ENCODE measurements around the gene MAP2K3. TPM values are rescaled to one million over a fixed set of nuclear protein-coding genes. Genes with fewer than 3 reads are reported as not detected.

The MAP2K3 gene
- total and polyA plus RNA-seq, 2 of the 8 experiments (the other 6 are each of a cell fraction or from before 2014, with no cell fraction given), result 16.9 to 33.5 TPM

DNA sequence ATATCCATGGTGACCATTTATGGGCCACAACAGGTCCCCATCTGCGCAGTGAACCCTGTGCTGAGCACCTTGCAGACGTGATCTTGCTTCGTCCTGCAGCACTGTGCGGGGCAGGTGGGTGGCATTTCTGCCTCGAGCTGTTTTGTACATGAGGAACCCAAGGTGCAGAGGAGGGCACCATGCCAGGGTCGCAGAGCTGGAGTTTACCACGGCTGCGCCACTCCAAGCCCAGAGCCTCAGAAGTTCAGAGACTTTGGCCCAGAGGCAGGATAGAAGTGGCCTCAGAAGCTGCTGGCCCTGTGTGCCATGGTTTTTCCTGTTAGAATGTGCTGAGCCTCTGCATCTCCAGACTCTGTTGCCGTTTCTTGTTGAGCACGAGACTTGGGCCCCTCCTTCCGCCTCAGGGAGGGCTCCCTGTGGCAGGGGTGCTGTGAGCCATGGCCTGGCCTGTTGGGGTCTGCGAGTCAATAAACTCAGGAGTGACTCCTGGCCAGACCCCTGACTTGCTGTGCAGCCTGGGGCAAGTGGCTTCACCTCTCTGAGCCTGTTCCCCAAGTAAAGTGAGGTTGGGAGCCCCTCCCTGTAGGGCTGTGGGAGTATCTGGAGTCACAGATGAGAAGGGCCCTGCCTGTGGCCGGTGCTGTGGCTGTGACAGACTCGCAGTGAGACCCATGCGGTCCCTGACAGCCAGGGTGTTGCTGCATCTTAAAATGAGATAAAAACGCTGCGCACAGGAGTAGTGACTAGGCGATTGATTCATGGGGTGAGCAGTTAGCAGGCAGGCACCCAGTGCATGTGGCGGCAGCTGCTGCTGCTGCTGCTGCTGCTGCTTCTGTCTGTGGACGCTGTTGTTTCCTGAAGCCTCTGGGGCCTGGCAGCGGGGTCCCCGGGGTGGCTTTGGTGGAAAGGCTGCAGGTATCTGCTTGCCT lies 11.8 kb downstream of the MAP2K3 start:
- CTCF ChIA-PET (ENCODE audit: partially characterized antibody), result interaction anchor here (0.7 to 1.0 kb wide), 4 partner anchors 82 to 178 kb away, joined by 3 to 4 read pairs (median 4); no protein-coding TSS in a partner anchor
- 73% methylated on average over 22 of the region's 22 CpGs; no CpG with 5 or more reads in 1 of the 2 experiments for WGBS, 2 experiments (ENCODE audit: extremely low coverage in 1 of 2, insufficient coverage in 1 of 2, insufficient read length in 1 of 2, insufficient replicate concordance in 2 of 2, low coverage in 1 of 2, low lambda C conversion rate in 2 of 2, missing lambda C conversion rate in 1 of 2)
- H4K91ac ChIP-seq (replicated peaks; ENCODE audit: insufficient read length, low read length), result no peak overlapping the region
- H3K23ac ChIP-seq (ENCODE audit: insufficient read length), result no peak overlapping the region
- no peak overlapping the region for H3K4me3 ChIP-seq (ENCODE audit: extremely low read depth in 1 of 4, insufficient read depth in 2 of 4, low read depth in 3 of 4, low read length in 4 of 4)
- FAIRE-seq (no peak), DNase-seq (ENCODE audit: low read depth in 1 of 2, low spot score in 2 of 2) (no peak)
- H3K23me2 ChIP-seq (ENCODE audit: low read depth, low read length), result no peaks in the 10 kb centered on the region
- H3K27me3 ChIP-seq (replicated peaks in 1 of 4; ENCODE audit: control insufficient read depth in 3 of 4, extremely low read depth in 1 of 4, insufficient read depth in 3 of 4, low read length in 3 of 4), result no peaks in the 10 kb centered on the region
- H2BK12ac ChIP-seq (ENCODE audit: low read depth, low read length), result no peak overlapping the region
- H3K9ac ChIP-seq (replicated peaks in 1 of 4; ENCODE audit: extremely low read depth in 1 of 4, low read depth in 3 of 4, low read length in 3 of 4), result no peak overlapping the region
- no peak overlapping the region for H3K27ac ChIP-seq (ENCODE audit: low read depth, low read length)
- H3K4me1 ChIP-seq (replicated peaks in 1 of 4; ENCODE audit: control insufficient read depth in 3 of 4, insufficient read depth in 4 of 4, low read length in 3 of 4), result no peaks in the 10 kb centered on the region
- peaks cover 0 to 5% (median 0%) of the 10 kb centered on the region in 4 experiments; a peak in 2 of 8 replicates for H3K36me3 ChIP-seq (ENCODE audit: control insufficient read depth in 2 of 4, insufficient read depth in 4 of 4, low read length in 3 of 4)
- H2AFZ ChIP-seq (ENCODE audit: low read length), result no peak overlapping the region
- no peak overlapping the region for H2BK120ac ChIP-seq (replicated peaks; ENCODE audit: low read depth, low read length)
- no peak overlapping the region for H3K14ac ChIP-seq (ENCODE audit: insufficient read length)
- H4K20me1 ChIP-seq (replicated peaks in 1 of 2; ENCODE audit: control insufficient read depth in 1 of 2, insufficient read depth in 2 of 2, low read length in 2 of 2), result peaks cover 0 to 4% of the 10 kb centered on the region in 2 experiments
- H3K18ac ChIP-seq (ENCODE audit: extremely low read depth, low read length), result no peak overlapping the region
- no peak overlapping the region for H4K5ac ChIP-seq (ENCODE audit: insufficient read length, low read depth, low read length)
- peak; percentile 33; the same call in 1 of the 2 replicates for TF ChIP-seq KDM1A (IDR thresholded peaks at IDR 0.05; ENCODE audit: borderline replicate concordance, low read length)
- TF ChIP-seq MAFK (IDR thresholded peaks at IDR 0.05; ENCODE audit: low read depth, low read length), result no peak
- no peak for TF ChIP-seq TCF12 (IDR thresholded peaks at IDR 0.05; ENCODE audit: low read depth, low read length)
- no peak for TF ChIP-seq HDAC6 (IDR thresholded peaks at IDR 0.05; ENCODE audit: low read depth, low read length)
- TF ChIP-seq, protein P1, sequence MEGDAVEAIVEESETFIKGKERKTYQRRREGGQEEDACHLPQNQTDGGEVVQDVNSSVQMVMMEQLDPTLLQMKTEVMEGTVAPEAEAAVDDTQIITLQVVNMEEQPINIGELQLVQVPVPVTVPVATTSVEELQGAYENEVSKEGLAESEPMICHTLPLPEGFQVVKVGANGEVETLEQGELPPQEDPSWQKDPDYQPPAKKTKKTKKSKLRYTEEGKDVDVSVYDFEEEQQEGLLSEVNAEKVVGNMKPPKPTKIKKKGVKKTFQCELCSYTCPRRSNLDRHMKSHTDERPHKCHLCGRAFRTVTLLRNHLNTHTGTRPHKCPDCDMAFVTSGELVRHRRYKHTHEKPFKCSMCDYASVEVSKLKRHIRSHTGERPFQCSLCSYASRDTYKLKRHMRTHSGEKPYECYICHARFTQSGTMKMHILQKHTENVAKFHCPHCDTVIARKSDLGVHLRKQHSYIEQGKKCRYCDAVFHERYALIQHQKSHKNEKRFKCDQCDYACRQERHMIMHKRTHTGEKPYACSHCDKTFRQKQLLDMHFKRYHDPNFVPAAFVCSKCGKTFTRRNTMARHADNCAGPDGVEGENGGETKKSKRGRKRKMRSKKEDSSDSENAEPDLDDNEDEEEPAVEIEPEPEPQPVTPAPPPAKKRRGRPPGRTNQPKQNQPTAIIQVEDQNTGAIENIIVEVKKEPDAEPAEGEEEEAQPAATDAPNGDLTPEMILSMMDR (IDR thresholded peaks at IDR 0.05; ENCODE audit: control extremely low read depth in 1 of 3, insufficient read depth in 1 of 3, low read depth in 1 of 3, low read length in 3 of 3), result no peak
- TF ChIP-seq, protein P2, sequence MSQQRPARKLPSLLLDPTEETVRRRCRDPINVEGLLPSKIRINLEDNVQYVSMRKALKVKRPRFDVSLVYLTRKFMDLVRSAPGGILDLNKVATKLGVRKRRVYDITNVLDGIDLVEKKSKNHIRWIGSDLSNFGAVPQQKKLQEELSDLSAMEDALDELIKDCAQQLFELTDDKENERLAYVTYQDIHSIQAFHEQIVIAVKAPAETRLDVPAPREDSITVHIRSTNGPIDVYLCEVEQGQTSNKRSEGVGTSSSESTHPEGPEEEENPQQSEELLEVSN (IDR thresholded peaks at IDR 0.05), result no peak
- no peak overlapping the region for H2BK5ac ChIP-seq (ENCODE audit: low read depth, low read length)
- H2BK15ac ChIP-seq (ENCODE audit: low read length), result no peak overlapping the region
- no peak overlapping the region for H2AK5ac ChIP-seq (ENCODE audit: low read depth, low read length)
- H3K56ac ChIP-seq (replicated peaks; ENCODE audit: insufficient read length, low read depth, low read length), result no peak overlapping the region
- H4K8ac ChIP-seq (ENCODE audit: extremely low read depth, insufficient read depth, low read length), result peak overlapping the region; percentile 45; the same call in 1 of the 2 replicates
- no peak overlapping the region for H3K4me2 ChIP-seq (ENCODE audit: insufficient read depth in 1 of 2, low read depth in 2 of 2, low read length in 2 of 2)
- no peak overlapping the region for H3K4ac ChIP-seq (replicated peaks; ENCODE audit: insufficient read length, low read depth, low read length)
- H2BK20ac ChIP-seq (ENCODE audit: low read length), result no peak overlapping the region
- H3K79me2 ChIP-seq (ENCODE audit: control insufficient read depth in 1 of 2, insufficient read depth in 2 of 2, low read length in 2 of 2), result 0 out of 4 replicates have a peak, but pooled peaks cover 0 to 3% of the 10 kb centered on the region in 2 experiments
- peaks cover 8% of the 10 kb centered on the region; the same call in 1 of the 2 replicates for H3K79me1 ChIP-seq (ENCODE audit: low read depth, low read length)
- peaks cover 40 to 88% of the 10 kb centered on the region in 2 experiments for H3K9me3 ChIP-seq (ENCODE audit: insufficient read depth in 2 of 2, low read depth in 1 of 2, low read length in 1 of 2)
- POLR2A ChIA-PET (ENCODE audit: partially characterized antibody), result interaction anchor here (0.6 kb wide), 1 partner anchor 16 kb away, joined by 3 read pairs; no protein-coding TSS in a partner anchor
